Measurements from ENCODE around the gene DPY19L1. TPM values are rescaled to one million over a fixed set of nuclear protein-coding genes. Genes with fewer than 3 reads are reported as not detected.
A peak's percentile ranks its signal among the peaks of the same experiment; 100 is the strongest.

Gene DPY19L1
- total RNA-seq, 1 experiment from 2014 or later: 10.7 TPM

DNA sequence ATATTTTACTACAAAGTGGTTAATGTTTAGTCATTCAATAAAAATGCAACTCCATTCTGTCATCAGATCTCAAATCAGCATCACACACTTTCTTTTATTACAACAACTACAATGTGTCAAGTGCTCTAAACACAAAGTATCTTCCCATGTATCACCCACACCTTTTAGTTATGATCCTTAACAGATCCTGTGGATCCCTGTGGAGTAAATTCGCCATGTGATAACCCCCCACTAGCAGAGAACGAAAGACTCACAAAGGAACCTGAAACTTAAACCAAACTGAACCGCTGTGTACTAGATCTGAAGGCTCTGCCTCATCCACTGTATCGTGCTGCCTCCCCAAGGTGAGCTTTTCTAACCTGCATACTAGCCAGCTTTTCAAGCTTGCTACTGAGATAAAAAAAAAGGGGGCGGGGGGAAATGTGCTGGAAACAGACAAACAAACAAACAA lies 1.7 kb downstream of the DPY19L1 start:
- H3K4me2 ChIP-seq (ENCODE audit: low read length): peak overlapping the region; percentile 87
- TF ChIP-seq EZH2phosphoT487 (IDR thresholded peaks at IDR 0.05; ENCODE audit: borderline replicate concordance, low read length) (no peak), EZH2 (IDR thresholded peaks at IDR 0.05; ENCODE audit: low read length, unreplicated experiment) (no peak)
- TF ChIP-seq, protein P1, sequence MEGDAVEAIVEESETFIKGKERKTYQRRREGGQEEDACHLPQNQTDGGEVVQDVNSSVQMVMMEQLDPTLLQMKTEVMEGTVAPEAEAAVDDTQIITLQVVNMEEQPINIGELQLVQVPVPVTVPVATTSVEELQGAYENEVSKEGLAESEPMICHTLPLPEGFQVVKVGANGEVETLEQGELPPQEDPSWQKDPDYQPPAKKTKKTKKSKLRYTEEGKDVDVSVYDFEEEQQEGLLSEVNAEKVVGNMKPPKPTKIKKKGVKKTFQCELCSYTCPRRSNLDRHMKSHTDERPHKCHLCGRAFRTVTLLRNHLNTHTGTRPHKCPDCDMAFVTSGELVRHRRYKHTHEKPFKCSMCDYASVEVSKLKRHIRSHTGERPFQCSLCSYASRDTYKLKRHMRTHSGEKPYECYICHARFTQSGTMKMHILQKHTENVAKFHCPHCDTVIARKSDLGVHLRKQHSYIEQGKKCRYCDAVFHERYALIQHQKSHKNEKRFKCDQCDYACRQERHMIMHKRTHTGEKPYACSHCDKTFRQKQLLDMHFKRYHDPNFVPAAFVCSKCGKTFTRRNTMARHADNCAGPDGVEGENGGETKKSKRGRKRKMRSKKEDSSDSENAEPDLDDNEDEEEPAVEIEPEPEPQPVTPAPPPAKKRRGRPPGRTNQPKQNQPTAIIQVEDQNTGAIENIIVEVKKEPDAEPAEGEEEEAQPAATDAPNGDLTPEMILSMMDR (conservative IDR thresholded peaks at IDR 0.05; ENCODE audit: low read depth, low read length): peak; percentile 61
- ATAC-seq (peak; percentile 23), DNase-seq (peak; percentile 60)
- intact Hi-C loops (cut with micrococcal nuclease): loop anchor here (1.0 kb wide), 3 partner anchors 32 to 276 kb away; no protein-coding TSS in a partner anchor
- ChIA-PET POLR2A (ENCODE audit: unreplicated experiment) (no interaction called here), CTCF (interaction anchor here (0.5 to 1.7 kb wide), 10 partner anchors 29 to 715 kb away, joined by 4 to 34 read pairs (median 7); no protein-coding TSS in a partner anchor)
- no peaks in the 10 kb centered on the region for H3F3A ChIP-seq (ENCODE audit: low read length, unreplicated experiment)
- peak overlapping the region; percentile 88 for H3K4me3 ChIP-seq (ENCODE audit: low read length)
- peaks cover 6% of the 10 kb centered on the region; the same call in 1 of the 2 replicates for H4K20me1 ChIP-seq (ENCODE audit: low read length)
- no TSS peak for BruUV-seq (replicated peaks)
- no peaks in the 10 kb centered on the region for H3K36me3 ChIP-seq (ENCODE audit: low read depth, low read length)
- peaks cover 44% of the 10 kb centered on the region for H3K4me1 ChIP-seq (ENCODE audit: insufficient read depth, low read length)
- H3K9me2 ChIP-seq (replicated peaks; ENCODE audit: low read length): no peaks in the 10 kb centered on the region
- peak overlapping the region; percentile 16; the same call in 1 of the 2 replicates for H3K9ac ChIP-seq (ENCODE audit: low read length)
- no peaks in the 10 kb centered on the region for H3K27me3 ChIP-seq (ENCODE audit: low read length)
- H3K9me3 ChIP-seq (ENCODE audit: low read length): no peaks in the 10 kb centered on the region
- 0 out of 2 replicates have a peak overlapping the region, but pooled peaks have one; percentile 7 for H2AFZ ChIP-seq (ENCODE audit: low read length)
- H3K79me2 ChIP-seq (ENCODE audit: low read length): peaks cover 45% of the 10 kb centered on the region
- peak overlapping the region; percentile 56 for H3K27ac ChIP-seq (ENCODE audit: low read length)

GRCh38 chr7:35032166-35032565 lies 5.1 kb downstream of the DPY19L1 start:
- no peaks in the 10 kb centered on the region for H3K36me3 ChIP-seq (ENCODE audit: low read depth, low read length)
- H2AFZ ChIP-seq (ENCODE audit: low read length): no peak overlapping the region
- ChIA-PET POLR2A (ENCODE audit: unreplicated experiment) (no interaction called here), CTCF (no interaction called here)
- no peak overlapping the region for H3K9ac ChIP-seq (ENCODE audit: low read length)
- no peaks in the 10 kb centered on the region for H3K27me3 ChIP-seq (ENCODE audit: low read length)
- H3K4me3 ChIP-seq (ENCODE audit: low read length): no peak overlapping the region
- H3K4me1 ChIP-seq (ENCODE audit: insufficient read depth, low read length): peaks cover 46% of the 10 kb centered on the region
- peaks cover 68% of the 10 kb centered on the region for H3K79me2 ChIP-seq (ENCODE audit: low read length)
- H3K27ac ChIP-seq (ENCODE audit: low read length): no peak overlapping the region
- no TSS peak for BruUV-seq (replicated peaks)
- no peaks in the 10 kb centered on the region for H3F3A ChIP-seq (ENCODE audit: low read length, unreplicated experiment)
- no peak for ATAC-seq
- H4K20me1 ChIP-seq (ENCODE audit: low read length): peaks cover 6% of the 10 kb centered on the region; the same call in 1 of the 2 replicates
- intact Hi-C loops (cut with micrococcal nuclease): no loop called here
- H3K9me3 ChIP-seq (ENCODE audit: low read length): no peaks in the 10 kb centered on the region
- TF ChIP-seq EZH2phosphoT487 (IDR thresholded peaks at IDR 0.05; ENCODE audit: borderline replicate concordance, low read length) (no peak), EZH2 (IDR thresholded peaks at IDR 0.05; ENCODE audit: low read length, unreplicated experiment) (no peak)
- TF ChIP-seq, protein P1 (conservative IDR thresholded peaks at IDR 0.05; ENCODE audit: low read depth, low read length): no peak
- no peak for DNase-seq
- H3K9me2 ChIP-seq (replicated peaks; ENCODE audit: low read length): no peaks in the 10 kb centered on the region
- H3K4me2 ChIP-seq (ENCODE audit: low read length): no peak overlapping the region

GRCh38 chr7:35030848-35031247 lies 6.4 kb downstream of the DPY19L1 start:
- no TSS peak for BruUV-seq (replicated peaks)
- TF ChIP-seq EZH2phosphoT487 (IDR thresholded peaks at IDR 0.05; ENCODE audit: borderline replicate concordance, low read length) (no peak), EZH2 (IDR thresholded peaks at IDR 0.05; ENCODE audit: low read length, unreplicated experiment) (no peak)
- TF ChIP-seq, protein P1 (conservative IDR thresholded peaks at IDR 0.05; ENCODE audit: low read depth, low read length): no peak
- H3K4me2 ChIP-seq (ENCODE audit: low read length): peak overlapping the region; percentile 48
- no peaks in the 10 kb centered on the region for H3K9me3 ChIP-seq (ENCODE audit: low read length)
- H3K27ac ChIP-seq (ENCODE audit: low read length): peak overlapping the region; percentile 73
- no peak overlapping the region for H2AFZ ChIP-seq (ENCODE audit: low read length)
- no peaks in the 10 kb centered on the region for H3K9me2 ChIP-seq (replicated peaks; ENCODE audit: low read length)
- intact Hi-C loops (cut with micrococcal nuclease): no loop called here
- DNase-seq (peak; percentile 87), ATAC-seq (peak; percentile 57)
- H3K79me2 ChIP-seq (ENCODE audit: low read length): peaks cover 61% of the 10 kb centered on the region
- no peaks in the 10 kb centered on the region for H3K36me3 ChIP-seq (ENCODE audit: low read depth, low read length)
- peak overlapping the region; percentile 10; the same call in 1 of the 2 replicates for H3K4me3 ChIP-seq (ENCODE audit: low read length)
- peaks cover 53% of the 10 kb centered on the region for H3K4me1 ChIP-seq (ENCODE audit: insufficient read depth, low read length)
- H3F3A ChIP-seq (ENCODE audit: low read length, unreplicated experiment): no peaks in the 10 kb centered on the region
- H3K27me3 ChIP-seq (ENCODE audit: low read length): no peaks in the 10 kb centered on the region
- ChIA-PET CTCF (no interaction called here), POLR2A (ENCODE audit: unreplicated experiment) (no interaction called here)
- H4K20me1 ChIP-seq (ENCODE audit: low read length): peaks cover 6% of the 10 kb centered on the region; the same call in 1 of the 2 replicates
- peak overlapping the region; percentile 40; the same call in 1 of the 2 replicates for H3K9ac ChIP-seq (ENCODE audit: low read length)
